HG03196 (cell line): ENCODE measurements around the gene PARD3.

Experiments used
- ATAC-seq: cut with Tn5 transposase; IDR thresholded peaks from one replicate; pipeline ENCODE4 v1.9.1; 2021; ENCODE audit not compliant: unreplicated experiment

The PARD3 gene

GRCh38 chr10:34102893-34103506 is 712.1 kb downstream of the PARD3 start:
- ATAC-seq: no peak

DNA sequence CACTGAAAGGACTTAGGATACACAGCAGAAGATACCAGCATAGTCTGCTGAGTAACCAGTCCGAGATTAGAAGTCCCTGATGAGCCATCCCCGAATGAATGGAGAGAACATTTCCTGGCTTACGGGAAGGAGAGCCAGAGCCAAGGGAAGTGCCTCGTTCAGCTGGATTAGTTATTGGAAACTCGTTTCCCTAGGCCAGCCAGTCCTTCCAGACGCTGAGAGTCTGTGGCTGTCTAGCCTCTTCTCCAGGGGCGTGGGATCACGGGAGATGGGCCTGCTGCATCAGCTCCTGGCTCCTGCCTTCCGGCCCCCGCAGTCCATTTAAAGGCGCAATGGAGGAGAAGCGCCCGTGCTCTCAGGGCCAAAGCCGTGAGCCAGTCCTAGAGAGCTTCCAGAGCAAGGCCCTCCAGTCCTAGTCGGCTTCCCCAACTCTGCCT is 712.8 kb downstream of the PARD3 start:
- no peak for ATAC-seq

DNA sequence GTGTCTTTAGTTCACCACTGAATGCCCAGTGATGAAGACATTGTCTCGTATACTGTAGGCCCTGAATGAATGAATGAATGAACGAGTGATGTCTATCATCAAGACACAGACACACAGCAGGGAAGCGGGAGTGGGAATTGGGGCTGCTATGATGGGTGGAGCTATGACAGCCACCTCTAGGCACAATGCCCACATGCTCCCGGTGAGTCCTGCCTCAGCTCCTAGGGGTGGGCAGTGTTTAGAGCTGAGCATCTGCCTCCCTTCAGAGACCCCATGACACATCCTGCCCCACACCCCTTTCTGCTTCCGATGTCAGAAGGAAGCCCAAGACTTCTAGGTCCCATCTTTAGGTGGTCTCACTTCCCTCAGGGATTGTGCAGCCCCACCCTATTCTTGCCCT is 714.1 kb downstream of the PARD3 start:
- ATAC-seq: no peak

GRCh38 chr10:34098821-34099567 is 716.1 kb downstream of the PARD3 start:
- no peak for ATAC-seq

GRCh38 chr10:34097682-34098081 is 717.4 kb downstream of the PARD3 start:
- ATAC-seq: no peak

- ATAC-seq: no peak
These were observed 720.1 kb downstream of the PARD3 start for GRCh38 chr10:34094961-34095360.

- ATAC-seq: no peak
These were observed 720.9 kb downstream of the PARD3 start for GRCh38 chr10:34094146-34094696.

- no peak for ATAC-seq
These were observed 722.2 kb downstream of the PARD3 start for GRCh38 chr10:34092891-34093290.

DNA sequence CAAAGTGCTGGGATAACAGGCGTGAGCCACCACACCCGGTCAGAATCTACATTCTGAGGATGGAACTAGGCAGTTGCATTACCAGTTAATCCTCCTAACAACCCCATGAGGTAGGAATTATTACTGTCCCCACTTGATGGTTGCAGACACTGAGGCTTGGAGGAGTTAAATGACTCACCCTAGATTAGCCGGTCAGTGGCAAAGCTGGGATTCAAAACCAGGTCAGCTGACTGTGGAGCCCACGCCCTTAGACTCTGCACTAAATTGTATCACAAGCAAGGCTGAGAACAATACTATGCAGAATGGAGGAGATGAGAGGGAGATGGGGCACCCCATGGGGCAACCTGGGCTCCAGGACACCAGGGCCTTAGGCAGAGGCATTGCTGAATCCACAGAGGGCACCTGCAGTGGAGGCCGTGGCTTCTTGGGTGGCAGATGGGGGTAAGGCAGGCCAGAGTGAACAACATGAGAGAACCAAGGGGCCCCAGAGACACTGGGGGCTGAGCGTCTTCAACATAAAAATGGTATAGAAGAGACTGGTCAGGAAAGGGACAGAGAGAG is 723.4 kb downstream of the PARD3 start:
- ATAC-seq: no peak

DNA sequence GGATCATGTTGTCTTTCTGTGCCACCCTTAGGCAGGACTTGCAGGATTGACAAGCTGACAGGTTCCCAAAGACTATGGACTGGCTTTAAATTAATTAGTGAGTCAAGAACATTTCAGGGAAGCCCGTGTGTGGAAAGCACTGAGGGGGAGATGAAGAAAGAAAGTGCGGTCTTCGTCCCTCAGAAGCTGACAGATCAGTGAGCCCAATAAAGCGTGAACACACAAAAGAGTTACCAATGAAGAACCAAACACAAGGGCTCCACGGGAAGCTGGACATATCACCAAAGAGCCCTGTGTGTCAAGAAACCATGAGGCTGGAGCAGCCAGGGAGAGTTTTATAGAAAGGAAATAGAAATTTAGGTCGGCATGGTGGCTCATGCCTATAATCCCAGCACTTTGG is 725.8 kb downstream of the PARD3 start:
- ATAC-seq: no peak

DNA sequence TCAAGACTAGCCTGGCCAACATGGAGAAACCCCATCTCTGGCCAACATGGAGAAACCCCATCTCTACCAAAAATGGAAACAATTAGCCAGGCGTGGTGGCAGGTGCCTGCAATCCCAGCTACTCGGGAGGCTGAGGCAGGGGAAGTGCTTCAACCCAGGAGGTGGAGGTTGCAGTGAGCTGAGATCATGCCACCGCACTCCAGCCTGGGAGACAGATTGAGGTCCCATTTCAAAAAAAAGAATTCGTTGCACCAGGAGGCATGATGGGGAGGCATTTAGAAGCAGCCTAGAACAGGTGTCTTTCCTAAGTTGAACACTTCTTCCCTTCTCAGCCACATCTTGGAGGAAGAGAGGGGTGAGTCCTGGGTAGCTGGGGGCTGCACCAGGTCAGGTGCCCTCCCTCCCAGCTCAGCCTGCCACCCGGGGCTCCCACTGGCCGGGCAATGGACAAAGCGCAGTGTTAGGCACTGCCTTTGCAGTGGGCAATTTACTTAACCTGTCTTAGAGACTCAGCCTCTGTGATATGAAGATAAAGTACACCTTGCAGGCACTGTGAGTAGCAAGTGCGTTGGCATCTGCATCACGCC is 726.8 kb downstream of the PARD3 start:
- ATAC-seq: no peak

GRCh38 chr10:34087095-34087418 is 728.0 kb downstream of the PARD3 start:
- ATAC-seq: no peak

DNA sequence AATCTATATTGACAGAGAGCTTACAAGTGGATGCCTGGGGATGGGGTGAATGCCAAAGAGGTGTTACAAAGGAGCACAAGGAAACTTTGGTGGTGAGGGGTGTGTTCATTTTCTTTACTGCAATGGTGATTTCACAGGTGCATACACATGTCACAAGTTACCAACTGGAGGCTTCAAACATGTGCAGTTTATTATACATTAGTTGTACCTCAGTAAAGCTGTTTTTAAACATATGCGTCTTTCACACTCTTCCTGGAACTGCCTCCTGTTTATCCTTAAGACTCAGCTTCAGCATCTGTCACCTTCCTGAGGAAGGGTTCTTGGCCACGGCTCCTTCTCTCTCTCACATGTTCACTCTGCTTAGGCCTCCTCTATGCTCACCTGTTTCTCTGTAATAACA is 731.5 kb downstream of the PARD3 start:
- ATAC-seq: no peak

DNA sequence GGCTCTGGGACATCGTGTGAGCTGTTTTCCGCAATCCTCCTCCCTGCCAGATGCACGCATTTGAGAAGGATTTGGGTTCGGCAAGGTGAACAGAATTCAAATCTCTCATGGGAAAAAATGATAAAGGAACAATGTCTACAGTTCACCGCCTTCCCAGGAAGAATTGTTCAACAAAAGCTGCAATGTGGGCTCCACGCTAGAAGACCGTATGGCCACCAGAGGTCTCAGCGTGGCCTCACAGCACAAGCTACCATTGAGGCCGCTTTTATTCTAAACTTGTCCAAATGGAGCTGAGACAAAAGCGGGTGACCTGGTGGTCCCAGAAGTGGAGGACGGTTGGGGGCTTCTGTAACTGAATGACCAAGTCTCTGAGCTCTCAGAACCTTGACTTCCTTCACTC is 733.1 kb downstream of the PARD3 start:
- ATAC-seq: no peak

DNA sequence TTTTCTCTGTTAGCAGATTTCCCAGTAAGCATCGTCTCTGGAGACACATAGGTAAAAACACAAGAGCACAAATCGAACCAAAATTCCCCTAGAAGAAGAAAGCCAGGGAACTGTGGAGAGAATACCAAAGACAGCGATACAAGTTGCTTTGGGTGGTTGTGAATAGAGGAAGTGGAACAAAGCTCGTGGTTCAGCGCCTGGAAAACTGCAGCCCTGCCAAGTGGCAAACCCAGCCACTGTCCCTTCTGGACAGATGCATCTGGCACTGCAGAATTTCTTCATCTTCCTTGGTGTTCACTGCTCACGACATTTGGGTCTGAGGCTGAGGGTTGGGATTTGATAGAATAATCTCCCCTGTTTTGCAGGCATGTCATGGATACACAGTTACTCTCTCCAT is 733.8 kb downstream of the PARD3 start:
- no peak for ATAC-seq

DNA sequence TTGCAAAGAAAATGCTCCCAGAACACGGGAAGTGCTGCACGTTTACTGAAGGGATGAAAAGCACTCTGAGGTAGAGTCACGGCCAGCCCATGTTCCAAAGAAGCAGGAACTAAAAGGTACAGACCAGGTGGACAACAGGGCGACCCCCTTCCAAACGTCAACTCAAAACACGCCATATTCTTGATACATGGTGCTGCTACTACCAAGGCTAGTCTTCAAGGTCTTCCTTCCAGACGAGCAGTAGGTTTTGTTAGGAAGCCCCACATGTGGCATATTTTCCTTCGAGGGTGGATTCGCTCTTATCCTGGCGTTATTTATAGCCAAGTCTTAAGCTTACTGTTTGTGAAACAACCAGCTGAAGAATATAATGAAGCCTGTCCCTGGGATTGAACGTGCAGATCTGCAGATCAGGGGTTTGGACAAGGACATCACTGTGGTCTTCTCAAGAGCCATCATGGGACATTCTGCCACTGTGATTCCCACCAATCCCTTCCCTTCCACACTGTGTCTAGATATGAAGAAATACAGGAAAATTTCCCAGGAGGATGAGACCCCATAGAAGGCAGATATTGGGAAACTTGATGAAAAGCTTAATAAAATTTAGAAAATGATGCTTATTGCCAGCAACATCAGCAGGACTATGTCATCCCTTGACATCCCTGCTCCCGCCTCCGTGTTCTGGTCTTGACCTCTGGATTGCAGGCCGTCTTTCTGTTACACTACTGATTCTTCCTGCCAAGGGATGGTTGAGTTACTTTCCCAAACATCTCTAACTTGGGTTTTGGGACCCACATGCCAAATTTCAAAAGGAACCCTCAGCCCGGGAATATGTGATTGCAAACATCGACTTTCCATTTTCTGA is 734.4 kb downstream of the PARD3 start:
- no peak for ATAC-seq

DNA sequence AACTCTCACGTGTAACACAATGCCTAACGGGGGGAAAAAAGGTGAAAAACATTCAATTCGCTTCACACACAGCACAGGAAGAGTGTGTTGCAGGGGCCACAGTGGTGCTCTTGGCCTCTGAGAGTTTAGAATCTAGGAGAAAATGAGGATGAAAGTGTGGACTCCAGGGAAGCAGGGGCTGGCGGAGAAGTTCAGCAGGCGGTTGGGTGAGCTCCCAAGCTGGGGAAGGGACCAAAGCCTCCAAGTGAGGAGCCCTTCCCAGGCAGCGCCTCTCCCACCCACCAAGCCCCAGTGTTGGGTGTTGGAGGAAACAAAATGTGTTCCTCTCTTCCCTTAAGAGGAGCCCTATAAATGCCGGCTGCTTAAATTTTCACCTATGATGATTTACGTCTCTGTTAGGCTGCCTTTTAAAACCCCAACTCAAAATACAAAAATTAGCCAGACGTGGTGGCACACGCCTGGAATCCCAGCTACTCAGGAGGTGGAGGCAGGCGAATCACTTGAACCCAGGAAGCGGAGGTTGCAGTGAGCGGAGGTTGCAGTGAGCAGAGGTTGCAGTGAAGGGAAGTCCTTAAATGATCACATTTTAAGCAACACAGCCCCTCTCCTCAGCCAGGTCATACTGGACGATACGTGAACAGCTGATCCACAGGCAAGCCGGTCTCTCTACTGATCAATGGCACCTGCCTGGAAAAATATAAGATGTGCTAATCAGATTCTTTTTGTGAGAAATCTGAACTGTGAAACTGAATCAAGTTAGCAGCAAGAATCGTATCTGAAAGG is 735.2 kb downstream of the PARD3 start:
- ATAC-seq: no peak

GRCh38 chr10:34078745-34079470 is 736.2 kb downstream of the PARD3 start:
- no peak for ATAC-seq

DNA sequence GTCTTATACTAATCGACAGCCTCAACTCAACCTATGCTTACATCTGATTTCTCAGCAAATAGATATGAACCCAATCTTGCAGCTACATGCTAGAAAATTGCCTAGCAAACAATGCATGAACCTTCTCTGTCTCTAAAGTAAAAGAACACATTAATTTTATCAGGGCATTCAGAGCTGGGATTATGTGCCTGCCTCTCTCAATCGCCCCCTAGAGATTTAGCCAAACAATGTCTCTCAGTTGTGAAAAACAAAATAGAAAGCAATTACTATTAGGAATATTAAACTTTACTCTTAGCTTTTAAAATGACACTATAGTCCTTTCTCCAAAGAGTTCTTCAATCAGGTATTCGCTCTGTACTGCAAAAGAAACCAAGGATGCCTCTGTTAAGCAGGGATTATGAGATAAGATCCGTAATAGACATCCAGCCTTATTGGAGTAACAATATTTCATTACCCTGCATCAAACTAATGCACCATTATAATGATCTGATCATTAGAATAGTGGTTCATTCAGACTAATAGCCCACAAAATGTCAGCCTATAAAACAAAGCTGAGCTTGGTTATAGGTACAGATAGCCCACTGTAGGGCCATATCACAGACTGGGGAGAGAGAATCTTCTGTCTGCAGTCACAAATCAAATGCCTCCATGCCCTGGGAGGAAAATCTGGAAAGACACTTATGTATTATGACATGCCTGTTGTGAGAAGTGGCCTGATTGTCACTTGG is 736.9 kb downstream of the PARD3 start:
- ATAC-seq: no peak
